GM12873 (cell line): ENCODE results near the gene TBL1Y.

Experiments used
- TF ChIP-seq, protein P1 (sequence below): IDR thresholded peaks from 2 replicates; pipeline ENCODE4 v1.5.1; 2012; ENCODE audit warnings: low read depth, mild to moderate bottlenecking, moderate library complexity, low read length, control low read depth; ENCODE audit not compliant: insufficient read depth; ENCODE audit errors: missing control alignments

Gene TBL1Y

DNA sequence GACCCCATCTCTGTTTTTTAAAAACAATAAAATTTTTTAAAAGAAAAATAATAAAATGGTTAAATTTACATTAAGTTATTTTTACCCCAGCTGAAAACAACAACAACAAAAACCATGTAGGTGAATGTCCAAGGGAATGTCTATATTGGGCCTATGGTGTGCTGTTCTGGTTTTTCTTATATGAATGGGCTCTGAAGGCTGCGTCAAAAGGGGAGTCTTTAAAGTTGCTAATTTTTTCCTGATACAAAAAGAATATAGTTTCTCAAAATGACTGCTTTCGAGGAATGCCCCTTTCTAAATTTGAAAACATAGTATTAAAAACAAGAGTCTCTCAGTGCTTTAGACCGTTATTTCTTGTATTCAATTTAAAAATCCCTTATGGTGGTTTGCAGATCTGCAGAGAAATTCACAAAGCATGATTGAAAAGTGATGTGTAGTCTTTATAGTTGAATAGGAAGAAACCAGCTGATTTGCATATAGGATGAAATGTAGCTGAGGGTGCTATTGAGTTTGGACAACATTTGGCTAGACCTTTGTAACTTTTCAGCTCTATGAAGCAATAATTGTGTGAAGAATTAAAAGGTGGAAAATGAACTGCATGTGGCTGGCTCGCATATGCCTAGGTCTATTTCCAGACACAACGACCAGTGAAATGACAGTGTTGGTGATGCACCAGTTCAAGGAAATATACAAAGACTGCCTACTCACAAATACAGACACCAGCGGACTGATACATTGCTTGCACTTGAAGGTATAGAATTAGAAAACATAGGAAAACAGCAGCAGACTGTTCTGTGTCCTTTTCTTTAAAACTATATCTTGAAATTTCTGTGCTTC is 107.0 kb downstream of the TBL1Y start:
- TF ChIP-seq, protein P1, sequence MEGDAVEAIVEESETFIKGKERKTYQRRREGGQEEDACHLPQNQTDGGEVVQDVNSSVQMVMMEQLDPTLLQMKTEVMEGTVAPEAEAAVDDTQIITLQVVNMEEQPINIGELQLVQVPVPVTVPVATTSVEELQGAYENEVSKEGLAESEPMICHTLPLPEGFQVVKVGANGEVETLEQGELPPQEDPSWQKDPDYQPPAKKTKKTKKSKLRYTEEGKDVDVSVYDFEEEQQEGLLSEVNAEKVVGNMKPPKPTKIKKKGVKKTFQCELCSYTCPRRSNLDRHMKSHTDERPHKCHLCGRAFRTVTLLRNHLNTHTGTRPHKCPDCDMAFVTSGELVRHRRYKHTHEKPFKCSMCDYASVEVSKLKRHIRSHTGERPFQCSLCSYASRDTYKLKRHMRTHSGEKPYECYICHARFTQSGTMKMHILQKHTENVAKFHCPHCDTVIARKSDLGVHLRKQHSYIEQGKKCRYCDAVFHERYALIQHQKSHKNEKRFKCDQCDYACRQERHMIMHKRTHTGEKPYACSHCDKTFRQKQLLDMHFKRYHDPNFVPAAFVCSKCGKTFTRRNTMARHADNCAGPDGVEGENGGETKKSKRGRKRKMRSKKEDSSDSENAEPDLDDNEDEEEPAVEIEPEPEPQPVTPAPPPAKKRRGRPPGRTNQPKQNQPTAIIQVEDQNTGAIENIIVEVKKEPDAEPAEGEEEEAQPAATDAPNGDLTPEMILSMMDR, result no peak

- TF ChIP-seq, protein P1, result no peak
Measured at GRCh38 chrY:7039037-7039436, 128.5 kb downstream of the TBL1Y start.

DNA sequence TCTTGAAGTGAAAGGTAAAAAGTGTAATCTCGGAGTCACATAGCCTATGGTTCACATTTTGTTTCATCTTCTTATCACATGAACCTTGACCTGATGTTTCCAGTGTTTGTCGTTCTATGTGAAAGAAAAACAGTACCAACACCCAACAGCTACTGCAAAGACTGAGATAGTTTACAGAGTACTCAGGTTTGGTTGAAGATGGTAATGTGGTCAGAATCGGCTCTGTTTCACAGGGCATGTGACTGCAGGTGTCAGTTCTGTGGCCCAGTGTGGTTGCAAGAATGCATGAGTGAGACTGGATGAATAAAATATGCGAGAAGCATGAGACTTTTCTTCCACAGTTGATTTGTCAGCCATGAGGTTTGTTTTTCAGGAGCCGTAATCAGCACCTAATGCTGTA is 130.2 kb downstream of the TBL1Y start:
- TF ChIP-seq, protein P1, result no peak

GRCh38 chrY:7041983-7042382 is 131.5 kb downstream of the TBL1Y start:
- TF ChIP-seq, protein P1, result no peak

DNA sequence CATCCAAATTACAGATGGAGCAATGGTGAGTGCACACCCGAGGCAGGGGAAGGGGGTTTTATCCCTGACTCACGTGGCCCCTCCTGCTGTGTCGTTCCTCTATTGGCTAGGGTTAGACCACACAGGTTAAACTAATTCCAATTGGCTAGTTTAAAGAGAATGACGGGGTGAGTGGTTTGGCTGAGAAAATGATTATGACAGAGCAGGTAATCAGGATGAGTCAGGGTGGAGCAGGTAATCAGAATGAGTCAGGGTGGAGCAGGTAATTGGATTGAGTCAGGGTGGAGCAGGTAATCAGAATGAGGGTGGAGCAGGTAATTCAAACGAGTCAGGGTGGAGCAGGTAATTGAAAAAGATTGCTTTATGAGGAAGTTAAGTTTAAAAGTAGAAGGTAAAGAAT is 146.4 kb downstream of the TBL1Y start:
- TF ChIP-seq, protein P1, result no peak

- TF ChIP-seq, protein P1, result no peak
Measured at GRCh38 chrY:7078725-7079124, 168.2 kb downstream of the TBL1Y start.

GRCh38 chrY:7085606-7086005 is 175.1 kb downstream of the TBL1Y start:
- TF ChIP-seq, protein P1, result no peak
